Nucleus accumbens (tissue), 56 donors: Measurements from ENCODE around the gene PLEKHM3.
A peak's percentile ranks its signal among the peaks of the same experiment; 100 is the strongest.
"Not testable (repeated sequence)": the region's sequence is repeated elsewhere in the genome, so short reads cannot be mapped to it uniquely, and the experiment has no call there.

ENCODE experiments used
- DNase-seq, 56 donors: peaks; one replicate each; lab custom pipeline; 2025; lab: John Stamatoyannopoulos, UW

The PLEKHM3 gene

DNA sequence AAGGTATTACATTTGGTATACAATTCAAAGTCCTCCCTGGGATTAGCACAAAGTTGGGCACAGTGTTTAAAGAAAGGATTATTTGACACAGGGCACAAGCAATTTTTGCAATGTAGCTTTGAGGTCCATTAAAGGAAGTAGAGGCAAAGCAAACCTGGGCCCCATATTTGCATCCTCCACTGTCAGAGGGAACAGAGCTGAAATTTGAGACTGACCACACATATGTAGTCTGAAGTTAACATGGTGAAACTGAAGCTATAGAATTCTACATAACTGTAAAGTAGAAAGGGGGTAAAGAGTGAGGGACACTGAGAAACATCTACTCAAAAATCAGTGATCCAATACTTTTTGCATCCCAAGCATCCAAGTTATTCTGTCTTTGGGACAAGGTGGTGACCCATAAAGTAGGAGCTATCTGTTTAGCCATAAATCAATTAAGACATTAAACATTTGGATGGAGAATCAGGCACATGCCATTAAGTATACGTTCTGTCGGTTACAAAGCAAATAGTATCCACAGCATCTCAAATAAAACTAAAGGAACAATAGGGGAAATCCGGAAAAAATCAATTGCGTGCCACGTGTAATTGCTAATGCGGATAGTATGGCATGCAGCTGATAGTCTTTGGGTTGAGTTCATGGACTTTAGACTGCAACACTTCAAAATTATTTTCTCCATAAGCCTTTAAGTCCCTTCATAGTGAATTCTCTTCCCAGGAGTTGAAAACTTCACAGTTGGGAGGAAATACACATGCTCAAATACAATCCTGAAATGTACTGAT is 72.6 kb downstream of the PLEKHM3 start:
- no peak for DNase-seq

DNA sequence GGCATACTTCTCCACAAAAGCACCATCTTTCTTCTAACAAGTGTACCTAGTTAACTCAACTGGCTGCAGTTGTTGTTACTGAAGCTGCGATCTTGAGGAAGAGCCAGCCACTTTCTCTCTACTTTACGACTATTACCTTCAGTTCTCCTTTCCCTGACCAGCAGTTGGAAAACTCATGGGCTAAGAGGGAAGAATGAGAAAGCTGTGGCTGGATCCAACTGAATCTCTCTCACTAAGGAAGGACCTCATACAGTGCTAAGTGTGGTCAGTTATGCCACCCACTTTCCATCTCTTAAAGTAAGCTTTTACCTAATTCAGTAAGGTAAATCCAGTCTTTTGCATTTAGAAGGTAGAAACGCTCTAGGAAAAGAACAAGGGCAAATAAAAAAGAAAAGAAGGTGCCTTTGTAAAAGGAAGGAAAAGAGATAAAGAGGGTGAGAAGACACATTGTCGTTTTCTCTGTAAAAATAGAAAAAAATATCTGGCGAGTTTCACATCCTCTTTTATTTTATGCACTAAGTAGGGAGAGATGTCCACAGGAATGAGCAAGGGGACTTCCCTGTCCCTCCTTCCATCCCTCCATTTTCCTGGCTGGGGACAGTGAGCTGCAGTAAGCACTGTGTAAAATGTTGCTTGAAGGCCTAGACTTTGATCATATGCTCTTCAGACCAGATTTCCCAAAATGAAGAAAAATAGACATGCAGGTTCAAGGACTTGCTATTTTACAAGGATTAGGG is 73.4 kb downstream of the PLEKHM3 start:
- DNase-seq = no peak

DNA sequence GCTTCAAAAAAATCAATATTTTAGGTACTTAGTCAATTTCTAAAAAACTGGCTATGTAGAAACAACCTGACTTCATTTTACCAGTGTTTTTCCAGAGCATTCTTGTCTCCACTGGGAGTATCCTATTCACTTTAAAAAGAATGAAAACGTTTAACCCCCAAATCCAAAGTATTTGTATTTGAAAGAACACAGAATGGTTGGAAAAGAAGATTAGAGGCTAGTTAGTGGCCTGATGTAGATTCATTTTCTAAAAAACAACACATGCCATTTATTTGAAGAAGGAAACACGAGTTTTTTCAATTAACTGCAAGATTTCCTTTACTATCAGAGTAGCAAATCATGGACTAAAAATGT is 74.6 kb downstream of the PLEKHM3 start:
- no peak for DNase-seq

DNA sequence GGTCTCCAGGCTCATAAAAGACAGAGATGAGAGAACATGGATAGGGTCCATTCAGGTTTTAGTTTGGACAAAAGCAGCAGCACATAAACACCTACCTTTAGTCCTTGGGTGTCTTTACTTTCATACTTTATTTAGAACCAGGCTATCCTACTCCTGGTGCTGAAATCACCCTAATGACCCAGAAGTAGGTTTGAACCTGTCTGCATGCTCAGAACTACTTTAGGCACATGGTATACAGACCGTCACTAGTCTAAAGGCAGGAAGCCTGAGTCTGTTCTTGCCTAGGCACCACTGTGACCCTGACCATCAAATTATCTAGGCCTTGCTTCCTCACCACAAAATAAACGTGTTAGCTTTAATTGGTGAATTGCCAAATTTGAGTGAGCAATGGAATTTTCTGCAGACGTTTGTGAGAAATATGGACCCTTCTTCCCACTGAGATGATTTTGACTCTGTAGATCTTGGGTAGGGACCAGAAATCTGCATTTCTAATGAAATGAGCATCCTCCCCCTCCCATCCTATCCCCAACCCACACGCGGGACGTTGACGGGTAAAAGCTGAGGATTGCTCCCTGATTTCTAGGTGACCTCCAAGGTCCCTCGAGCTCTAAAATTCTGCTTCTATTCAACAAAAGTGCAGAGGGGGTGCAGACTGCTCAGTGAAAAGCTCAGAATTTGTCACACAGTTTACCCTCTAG is 75.1 kb downstream of the PLEKHM3 start:
- no peak for DNase-seq

DNA sequence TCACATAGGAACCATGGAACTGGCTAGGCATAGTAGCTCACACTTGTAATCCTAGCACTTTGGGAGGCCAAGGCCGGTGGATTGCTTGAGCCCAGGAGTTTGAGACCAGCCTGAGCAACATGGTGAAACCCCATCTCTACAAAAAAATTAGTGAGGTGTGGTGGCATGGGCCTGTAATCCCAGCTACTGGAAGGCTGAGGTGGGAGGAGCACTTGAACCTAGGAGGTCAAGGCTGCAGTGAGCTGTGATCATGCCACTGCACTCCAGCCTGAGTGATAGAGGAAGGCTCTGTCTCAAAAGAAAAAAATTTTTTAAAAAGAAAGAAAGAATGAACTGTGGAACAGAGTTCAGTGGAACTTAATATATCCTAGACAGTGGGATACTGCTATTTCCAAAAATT is 76.1 kb downstream of the PLEKHM3 start:
- DNase-seq = not testable (repeated sequence)

DNA sequence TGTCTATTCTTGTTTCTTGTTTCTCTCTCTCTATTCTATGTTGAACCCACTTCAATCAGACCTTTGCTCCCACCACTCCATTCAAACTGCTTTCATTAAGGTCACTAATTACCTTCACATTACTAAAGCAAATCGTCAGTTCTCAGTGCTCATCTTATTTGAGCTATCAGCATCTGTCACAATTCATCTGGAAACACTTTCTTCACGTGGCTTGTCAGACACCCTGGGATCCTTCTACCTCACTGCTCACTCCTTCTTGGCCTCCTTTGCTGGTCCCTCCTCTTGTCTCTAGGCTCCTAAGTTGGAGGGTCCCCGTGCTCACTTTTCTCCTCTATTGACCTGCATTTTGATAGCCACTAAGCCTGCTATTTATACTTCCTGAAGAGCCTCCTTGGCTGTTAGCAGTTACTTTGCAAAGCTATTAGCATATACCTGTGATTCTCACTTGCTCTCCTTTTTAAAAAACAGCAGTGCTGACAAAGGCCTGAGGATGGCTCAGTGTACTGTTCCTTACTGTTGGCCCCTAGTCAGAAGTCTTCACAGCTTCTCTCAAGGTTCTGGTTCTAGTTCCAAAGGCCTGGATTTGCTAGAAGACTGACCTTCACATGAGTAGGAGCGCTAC is 80.2 kb downstream of the PLEKHM3 start:
- DNase-seq = no peak

DNA sequence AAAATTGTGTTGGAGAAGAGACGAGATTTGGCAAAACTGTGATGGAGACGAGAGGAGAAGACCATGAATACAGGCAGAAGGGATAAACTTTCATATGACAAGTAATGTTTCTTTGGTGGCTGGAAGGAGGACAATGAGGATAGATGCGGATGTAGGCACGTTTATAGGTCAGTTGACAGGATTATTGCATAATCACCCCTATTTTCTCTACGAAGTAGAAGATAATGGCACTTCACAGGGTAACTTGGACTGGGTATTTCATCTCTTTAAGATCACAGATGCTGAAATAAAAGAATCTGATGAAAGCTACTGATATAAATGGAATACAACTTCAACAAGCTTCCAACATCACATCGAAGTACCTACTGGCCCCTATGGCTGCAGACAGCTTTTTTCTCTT is 81.0 kb downstream of the PLEKHM3 start:
- DNase-seq = no peak

DNA sequence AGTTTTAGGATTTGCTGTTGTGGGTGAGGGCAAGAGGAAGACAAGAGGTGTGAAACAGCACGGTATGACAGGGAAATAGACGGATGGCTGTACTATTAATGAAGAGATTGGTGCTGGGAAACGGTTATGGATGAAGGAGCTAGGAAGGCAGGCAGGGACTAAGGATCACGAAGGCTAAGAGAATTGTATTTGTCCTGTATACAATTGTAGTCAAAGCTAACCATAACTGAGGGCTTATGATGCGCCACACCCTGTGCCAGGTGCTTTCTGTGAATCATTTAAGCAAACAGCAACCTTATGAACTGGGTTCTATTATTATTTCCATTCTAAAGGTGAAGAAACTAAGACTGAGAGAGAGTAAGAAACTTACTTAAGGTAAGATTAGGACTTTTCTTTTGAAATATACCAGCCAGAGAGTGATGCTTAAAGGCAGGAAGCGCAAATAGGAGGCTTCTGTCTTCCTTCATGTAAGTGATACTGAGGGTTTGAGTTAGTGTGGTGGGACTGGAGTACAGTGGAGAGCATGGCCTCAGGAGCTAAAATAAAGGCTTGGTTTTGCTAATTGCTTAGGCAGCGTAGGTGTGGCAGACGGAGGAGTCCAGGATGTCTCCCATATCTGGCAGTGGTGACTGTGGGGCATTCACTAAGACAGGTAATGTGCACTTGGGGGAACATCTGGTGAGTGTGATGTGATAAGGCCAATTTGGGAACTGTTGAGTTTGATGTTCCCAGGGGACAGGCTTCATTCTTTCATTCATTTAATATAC is 85.8 kb downstream of the PLEKHM3 start:
- DNase-seq = no peak

DNA sequence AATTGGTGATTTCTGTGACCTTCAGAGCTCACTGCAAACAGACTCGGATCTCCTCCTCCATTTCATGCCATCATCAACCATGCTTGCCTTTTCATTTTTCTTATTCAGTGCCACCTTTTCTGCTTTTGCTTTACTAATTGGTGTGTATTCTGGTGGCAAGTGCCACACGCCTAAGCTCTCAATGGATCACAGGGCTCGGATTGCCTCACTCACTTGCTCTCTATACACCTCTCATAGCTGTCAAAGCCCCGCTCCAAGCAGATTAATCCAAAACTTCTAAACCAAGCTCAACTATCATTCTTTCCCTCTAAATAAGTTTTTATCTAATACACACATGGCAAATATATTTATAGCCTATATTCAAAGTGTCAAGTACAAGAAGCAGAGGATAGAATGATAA is 86.4 kb downstream of the PLEKHM3 start:
- DNase-seq = no peak

DNA sequence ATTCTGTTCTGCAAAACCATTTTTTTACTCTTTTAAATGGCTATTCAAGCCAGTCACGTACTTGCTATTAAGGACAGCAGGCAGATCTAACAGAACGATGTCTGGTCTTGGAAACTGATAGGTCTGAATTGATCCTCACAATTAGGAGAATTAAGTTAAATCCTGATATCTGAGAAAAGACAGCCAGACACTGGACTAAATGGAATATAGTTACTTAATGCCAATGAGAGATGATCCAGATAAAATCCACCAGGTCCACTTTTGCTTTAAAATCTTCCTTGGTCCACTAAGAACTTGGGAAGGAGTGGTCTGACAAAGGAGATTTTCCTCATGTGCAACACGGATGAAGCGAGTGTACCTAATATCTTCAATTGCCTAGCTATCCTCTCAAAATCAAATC is 86.9 kb downstream of the PLEKHM3 start:
- no peak for DNase-seq

DNA sequence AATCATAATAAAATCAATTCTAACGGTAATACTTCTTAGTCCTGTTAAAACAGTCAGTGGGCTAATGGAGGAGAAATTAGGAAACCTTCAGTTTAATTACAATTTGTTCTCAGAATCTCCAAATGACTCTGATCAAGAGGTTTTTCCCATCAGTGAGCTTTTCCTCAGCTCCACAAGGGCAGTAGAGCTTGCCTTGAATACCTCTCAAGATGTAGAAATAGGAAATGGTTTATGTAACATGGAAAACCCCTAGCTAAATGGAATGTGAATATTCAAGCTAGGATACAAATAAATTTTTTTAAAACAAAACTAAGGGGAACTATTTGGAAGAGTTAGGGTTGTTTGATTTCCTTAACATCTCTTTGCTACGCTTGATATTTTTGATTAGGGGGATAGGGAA is 87.5 kb downstream of the PLEKHM3 start:
- DNase-seq = no peak

DNA sequence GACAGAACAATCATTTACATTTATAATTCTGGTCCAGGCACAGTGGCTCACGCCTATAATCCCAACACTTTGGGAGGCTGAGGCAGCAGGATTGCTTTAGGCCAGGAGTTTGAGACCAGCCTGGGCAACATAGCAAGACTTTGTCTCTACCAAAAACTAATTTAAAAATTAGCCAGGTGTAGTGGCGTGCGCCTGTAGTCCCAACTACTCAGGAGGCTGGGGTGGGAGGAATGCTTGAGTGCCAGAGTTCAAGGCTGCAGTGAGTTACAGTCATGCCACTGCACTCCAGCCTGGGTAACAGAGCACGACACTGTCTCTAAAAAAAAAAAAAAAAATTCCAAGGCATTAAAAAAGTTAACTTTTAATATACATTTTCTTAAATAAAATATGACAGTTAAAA is 88.1 kb downstream of the PLEKHM3 start:
- no peak for DNase-seq

DNA sequence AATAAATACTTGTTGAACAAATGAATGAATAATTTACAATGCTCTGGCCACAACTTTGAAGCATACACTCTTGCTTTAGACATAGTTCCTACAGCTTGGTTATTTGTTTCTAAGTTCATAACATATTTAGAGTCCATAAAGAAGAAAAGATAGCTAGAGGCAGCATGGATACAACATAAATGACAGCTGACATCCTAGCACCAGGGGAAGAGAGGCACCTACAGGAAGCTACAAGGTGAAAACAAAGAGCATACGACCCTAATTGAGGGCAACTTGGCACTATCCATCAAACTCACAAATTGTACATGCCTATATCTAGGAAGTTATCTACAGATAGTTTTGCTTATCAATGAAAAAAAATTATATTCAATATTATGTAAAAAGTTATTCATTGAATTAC is 88.9 kb downstream of the PLEKHM3 start:
- DNase-seq = no peak

DNA sequence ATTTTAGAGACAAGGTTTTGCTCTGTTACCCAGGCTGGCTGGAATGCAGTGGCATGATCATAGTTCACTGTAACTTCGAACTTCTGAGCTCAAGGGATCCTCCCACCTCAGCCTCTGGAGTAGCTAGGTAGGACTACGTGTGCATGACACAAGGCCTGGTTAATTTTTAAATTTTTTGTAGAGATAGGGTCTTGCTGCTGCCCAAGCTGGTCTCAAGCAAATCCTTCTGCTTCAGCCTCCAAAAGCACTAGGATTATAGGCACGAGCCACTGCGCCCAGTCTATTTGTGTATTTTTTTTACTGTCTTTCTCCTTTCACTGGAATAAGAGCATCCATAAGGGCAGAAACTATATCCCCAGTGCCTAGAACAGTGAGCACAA is 89.3 kb downstream of the PLEKHM3 start:
- no peak for DNase-seq

DNA sequence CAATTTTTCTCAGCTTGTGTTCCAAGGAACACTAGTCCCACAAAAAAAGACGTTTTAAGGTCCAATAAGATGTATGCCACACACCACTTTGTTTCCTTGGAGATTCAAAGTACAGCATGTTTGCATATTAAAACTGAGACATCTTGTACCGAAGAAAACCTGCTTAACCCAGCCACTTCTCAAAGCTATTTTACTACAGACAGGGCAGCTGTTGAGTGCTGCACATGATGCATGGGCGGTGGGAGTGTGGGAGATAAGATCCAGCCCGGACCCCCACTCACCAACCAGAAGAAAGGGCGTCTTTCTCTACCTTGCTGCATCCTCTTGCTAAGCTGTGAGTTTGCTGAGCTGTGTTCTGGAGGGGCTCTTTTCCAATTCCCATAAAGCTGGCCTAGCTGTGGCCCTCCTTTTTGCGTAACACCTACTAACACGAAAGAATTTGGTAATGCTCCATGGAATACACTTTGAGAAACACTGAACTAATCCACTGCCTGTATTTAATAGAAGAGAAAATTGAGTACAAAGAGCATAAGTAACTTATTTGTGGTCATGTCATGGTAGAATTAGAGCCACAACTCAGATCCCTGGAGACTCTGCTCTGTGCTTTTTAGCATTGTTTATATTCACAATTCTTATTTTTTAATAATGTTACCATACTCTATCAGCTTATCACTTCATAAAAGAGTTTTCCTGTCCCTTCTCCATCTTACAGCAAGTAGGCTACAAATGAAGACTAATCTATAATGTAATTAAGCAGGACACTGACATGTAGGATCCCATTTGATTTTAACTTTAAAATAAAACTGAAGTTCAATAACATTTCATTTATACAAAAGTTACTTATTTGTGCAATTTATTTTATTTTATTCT is 90.0 kb downstream of the PLEKHM3 start:
- no peak for DNase-seq

DNA sequence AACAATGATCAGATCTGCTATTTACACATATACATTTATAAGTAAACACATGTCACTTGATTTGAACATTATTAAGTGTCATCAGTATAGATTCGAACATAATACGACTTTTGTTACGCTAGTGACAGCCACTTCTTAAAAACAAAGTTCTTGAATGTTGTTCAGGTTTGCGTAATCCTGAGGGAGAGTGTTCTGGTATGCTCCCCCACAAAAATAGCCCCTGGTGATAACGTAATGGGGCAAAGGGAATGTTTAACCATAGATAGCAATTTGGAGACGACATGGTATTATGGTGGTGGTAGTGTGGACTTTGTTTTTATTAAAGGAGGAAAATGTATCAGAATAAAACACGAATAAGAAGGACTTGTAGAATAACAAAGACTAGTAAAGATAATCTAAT is 90.6 kb downstream of the PLEKHM3 start:
- no peak for DNase-seq

DNA sequence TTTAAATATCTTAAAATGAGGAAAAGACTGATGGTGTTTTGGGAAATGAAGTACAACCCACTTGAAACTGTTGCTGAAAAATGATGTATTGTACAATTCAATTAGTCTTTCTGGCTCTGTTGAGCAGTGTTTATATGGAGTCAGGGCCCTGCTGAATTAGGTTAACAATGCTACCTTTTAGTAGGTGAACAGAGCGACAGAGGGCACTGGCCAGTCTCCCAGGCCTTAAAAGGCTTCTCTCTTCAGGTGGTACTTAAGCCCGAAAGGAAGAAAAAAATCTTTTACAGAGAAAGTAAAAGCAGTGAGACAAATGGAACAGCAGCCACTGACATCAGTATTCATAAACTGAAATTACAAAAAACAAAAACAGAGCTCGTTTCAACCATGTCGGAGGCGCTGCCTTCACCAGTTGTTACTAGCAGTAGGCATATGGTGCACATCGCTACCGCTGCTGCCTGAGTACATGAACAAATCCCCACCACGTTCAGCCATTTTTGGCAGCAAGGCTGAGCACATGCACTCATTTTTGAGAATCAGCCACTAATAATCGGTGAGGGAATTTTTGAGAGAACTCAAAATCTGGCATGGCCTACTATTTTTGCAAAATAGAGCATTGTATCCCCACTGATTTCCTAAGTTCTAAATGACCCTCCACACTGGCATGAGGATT is 91.8 kb downstream of the PLEKHM3 start:
- DNase-seq = peak in 3 of 56 donors; percentile 1 to 10 (median 4)

DNA sequence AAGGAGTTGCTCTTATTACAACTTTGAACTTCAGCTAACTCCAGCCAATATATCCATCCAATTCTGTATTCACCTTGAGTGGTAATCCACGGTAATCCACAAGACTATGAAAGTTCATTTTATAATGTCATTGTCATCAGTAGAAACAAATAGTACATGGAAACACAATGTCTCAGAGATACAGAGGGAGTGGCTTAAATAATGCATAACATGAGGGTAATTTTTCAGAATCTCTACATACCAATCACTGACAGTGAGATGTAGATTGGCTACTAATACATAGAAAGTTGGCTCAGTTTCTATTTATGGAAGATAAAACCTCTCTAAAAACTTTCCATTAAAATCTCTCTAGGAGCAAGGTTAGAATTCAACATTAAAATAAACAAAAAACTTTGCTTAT is 93.2 kb downstream of the PLEKHM3 start:
- no peak for DNase-seq

DNA sequence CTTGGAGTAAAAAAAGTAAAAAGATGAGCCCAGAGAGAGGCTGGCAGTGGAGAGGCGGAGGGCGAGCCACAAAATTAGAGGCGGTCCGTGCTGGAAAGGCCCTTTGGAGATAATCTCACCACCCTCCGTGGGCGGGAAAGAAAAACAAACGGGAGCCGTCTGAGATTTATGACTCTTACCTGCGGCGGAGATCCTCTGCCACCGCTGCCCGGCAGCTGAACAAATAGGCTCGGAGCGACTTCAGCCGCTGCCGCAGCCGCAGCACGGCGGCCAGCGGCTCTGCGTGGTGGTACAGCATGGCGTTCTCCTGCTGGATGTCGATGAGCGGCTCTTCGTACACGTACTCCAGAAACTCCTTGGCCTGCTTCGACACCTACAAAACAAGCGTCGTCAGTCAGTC is 94.6 kb downstream of the PLEKHM3 start:
- DNase-seq = no peak
